Natural killer cell (primary cell): Measurements from ENCODE around the gene TMEM234. TPM values are rescaled to one million over a fixed set of nuclear protein-coding genes. Genes with fewer than 3 reads are reported as not detected.

Experiments
- ATAC-seq, 3 donors: fragments of 150-1000 bp in 2 of 3; fragments of 200-7000 bp in 1 of 3; cut with Tn5 transposase; 1 replicate in 1 of 3; 2 replicates in 2 of 3; pipeline ENCODE4 v1.10.0; 2021; ENCODE audit warnings: mild to moderate bottlenecking in 2 of 3, moderate library complexity in 2 of 3
- DNase-seq, 2 donors: peaks; one replicate each; pipeline versions ENCODE4 v3.0.0 to v3.0.0-alpha.2; 2013 to 2021; ENCODE audit warnings: mixed read lengths in 1 of 2
- H3K27ac ChIP-seq: one replicate; pipeline ENCODE4 v1.5.1; 2013; ENCODE audit warnings: mild to moderate bottlenecking, low read length
- H3K27me3 ChIP-seq: one replicate; pipeline ENCODE4 v1.6.1; 2013; ENCODE audit warnings: low read length; ENCODE audit not compliant: control insufficient read depth, insufficient read depth
- H3K36me3 ChIP-seq: one replicate; pipeline ENCODE4 v1.6.1; 2013; ENCODE audit warnings: low read length; ENCODE audit not compliant: control insufficient read depth, insufficient read depth
- H3K4me1 ChIP-seq: one replicate; pipeline ENCODE4 v1.6.1; 2013; ENCODE audit warnings: low read length; ENCODE audit not compliant: control insufficient read depth, insufficient read depth
- H3K4me3 ChIP-seq: one replicate; pipeline ENCODE4 v1.5.1; 2013; ENCODE audit warnings: low read length
- H3K9me3 ChIP-seq: one replicate; pipeline ENCODE4 v1.6.1; 2013; ENCODE audit warnings: low read length; ENCODE audit not compliant: control insufficient read depth, insufficient read depth
- H3K27ac Mint-ChIP-seq, 2 donors: one replicate each; pipeline ENCODE4 v1.8.0; 2022; ENCODE audit warnings: mild to moderate bottlenecking in 2 of 2, mixed read lengths in 2 of 2, moderate library complexity in 1 of 2
- H3K27me3 Mint-ChIP-seq, 2 donors: one replicate each; pipeline ENCODE4 v1.8.0; 2022; ENCODE audit warnings: low read depth in 2 of 2, mixed read lengths in 2 of 2
- H3K36me3 Mint-ChIP-seq: one replicate; pipeline ENCODE4 v1.8.0; 2022; ENCODE audit warnings: mixed read lengths
- H3K4me1 Mint-ChIP-seq, 2 donors: one replicate each; pipeline ENCODE4 v1.8.0; 2022; ENCODE audit warnings: mixed read lengths in 2 of 2
- H3K4me3 Mint-ChIP-seq: one replicate; pipeline ENCODE4 v1.8.0; 2022; ENCODE audit warnings: mild to moderate bottlenecking, moderate library complexity, mixed read lengths
- H3K9me3 Mint-ChIP-seq, 2 donors: one replicate each; pipeline ENCODE4 v1.8.0; 2022; ENCODE audit warnings: mixed read lengths in 2 of 2
- CTCF ChIP-seq: fragments of 200-600 bp; IDR thresholded peaks from one replicate; pipeline ENCODE4 v1.8.0; 2022; ENCODE audit warnings: antibody characterized with exemption
- WGBS: methylation state at CpG from one replicate; pipeline ENCODE4 v1.1.7; 2013; ENCODE audit warnings: missing lambda C conversion rate; ENCODE audit not compliant: insufficient coverage; 5-methylcytosine and 5-hydroxymethylcytosine counted together
- intact Hi-C: fragments of 100-400 bp; cut with micrococcal nuclease; formaldehyde crosslinking; loops from one replicate; pipeline ENCODE4 v1.14.2; 2022
- total RNA-seq, 4 donors: library from RNA; stranded (reverse); fragments of 120-200 nt in 1 of 4; gene quantifications; one replicate each; pipeline versions ENCODE4 v1.2.3 to v1.2.4, GENCODE V29; 2013 to 2022

The TMEM234 gene
- total RNA-seq, 3 donors from 2014 or later (not counting 1 experiment from before 2014, with no cell fraction given) = 22.2 to 27.1 (median 24.7) TPM

- peaks cover 7% of the 10 kb centered on the region in 2 donors for H3K4me1 Mint-ChIP-seq
- H3K9me3 ChIP-seq = no peaks in the 10 kb centered on the region
- H3K27me3 ChIP-seq = no peaks in the 10 kb centered on the region
- H3K9me3 Mint-ChIP-seq = no peaks in the 10 kb centered on the region
- ATAC-seq (no peak), DNase-seq (no peak)
- H3K4me1 ChIP-seq = peaks cover 5% of the 10 kb centered on the region
- TF ChIP-seq CTCF = no peak
- intact Hi-C loops = no loop called here
- no peak overlapping the region for H3K27ac Mint-ChIP-seq
- no peaks in the 10 kb centered on the region for H3K27me3 Mint-ChIP-seq
- no peak overlapping the region for H3K27ac ChIP-seq
- 89% methylated on average over 3 of the region's 3 CpGs for WGBS
- no peak overlapping the region for H3K4me3 Mint-ChIP-seq
- H3K36me3 ChIP-seq = peaks cover 60% of the 10 kb centered on the region
- H3K4me3 ChIP-seq = no peak overlapping the region
- peaks cover 18% of the 10 kb centered on the region for H3K36me3 Mint-ChIP-seq
Observed at GRCh38 chr1:32228771-32229170, 6.6 kb upstream of the TMEM234 start.

DNA sequence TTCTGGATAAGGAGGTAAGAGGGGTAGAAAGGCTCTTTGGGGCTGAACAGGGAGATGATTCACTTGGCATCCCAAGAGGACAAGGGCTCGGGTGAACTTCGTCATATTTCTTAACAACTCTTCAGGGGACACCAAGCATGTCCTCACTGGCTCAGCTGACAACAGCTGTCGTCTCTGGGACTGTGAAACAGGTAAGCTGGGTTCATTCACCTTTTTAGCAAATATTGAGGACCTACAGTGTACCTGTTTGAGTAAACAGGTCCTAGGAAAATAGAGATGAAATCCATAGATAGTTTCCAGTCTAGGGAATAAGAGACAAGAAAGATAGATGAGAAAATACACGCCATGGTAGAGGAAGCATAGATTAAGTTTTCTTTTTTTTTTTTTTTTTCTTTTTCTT lies 2.1 kb upstream of the TMEM234 start:
- intact Hi-C loops = loop anchor here (5.0 kb wide), 1 partner anchor 113 kb away; the partner anchor contains the start of gene MARCKSL1
- Histone ChIP-seq H3K4me3 (no peak overlapping the region), H3K27me3 (no peaks in the 10 kb centered on the region), H3K4me1 (peaks cover 30% of the 10 kb centered on the region), H3K27ac (no peak overlapping the region), H3K36me3 (peaks cover 45% of the 10 kb centered on the region), H3K9me3 (no peaks in the 10 kb centered on the region)
- peak overlapping the region; percentile 56 for H3K4me3 Mint-ChIP-seq
- peak overlapping the region; percentile 92 to 96 for H3K27ac Mint-ChIP-seq
- WGBS = 95% methylated on average over 4 of the region's 4 CpGs
- ATAC-seq (no peak), DNase-seq (no peak)
- H3K9me3 Mint-ChIP-seq = no peaks in the 10 kb centered on the region
- no peak for TF ChIP-seq CTCF
- peaks cover 20 to 29% of the 10 kb centered on the region in 2 donors for H3K4me1 Mint-ChIP-seq
- no peaks in the 10 kb centered on the region for H3K27me3 Mint-ChIP-seq
- peaks cover 18% of the 10 kb centered on the region for H3K36me3 Mint-ChIP-seq

- DNase-seq (no peak), ATAC-seq (no peak)
- Histone ChIP-seq H3K4me3 (no peak overlapping the region), H3K4me1 (peaks cover 30% of the 10 kb centered on the region), H3K27me3 (no peaks in the 10 kb centered on the region), H3K9me3 (no peaks in the 10 kb centered on the region), H3K36me3 (peaks cover 40% of the 10 kb centered on the region), H3K27ac (no peak overlapping the region)
- Mint-ChIP-seq H3K4me1 (peaks cover 20 to 29% of the 10 kb centered on the region in 2 donors), H3K36me3 (peaks cover 15% of the 10 kb centered on the region), H3K4me3 (peak overlapping the region; percentile 92), H3K27ac (peak overlapping the region; percentile 92 to 96), H3K9me3 (no peaks in the 10 kb centered on the region), H3K27me3 (no peaks in the 10 kb centered on the region)
- no peak for TF ChIP-seq CTCF
- intact Hi-C loops = loop anchor here (5.0 kb wide), 1 partner anchor 114 kb away; the partner anchor contains the start of gene MARCKSL1
- WGBS = 98% methylated on average over 3 of the region's 3 CpGs
Observed at GRCh38 chr1:32223683-32224082, 1.5 kb upstream of the TMEM234 start.

DNA sequence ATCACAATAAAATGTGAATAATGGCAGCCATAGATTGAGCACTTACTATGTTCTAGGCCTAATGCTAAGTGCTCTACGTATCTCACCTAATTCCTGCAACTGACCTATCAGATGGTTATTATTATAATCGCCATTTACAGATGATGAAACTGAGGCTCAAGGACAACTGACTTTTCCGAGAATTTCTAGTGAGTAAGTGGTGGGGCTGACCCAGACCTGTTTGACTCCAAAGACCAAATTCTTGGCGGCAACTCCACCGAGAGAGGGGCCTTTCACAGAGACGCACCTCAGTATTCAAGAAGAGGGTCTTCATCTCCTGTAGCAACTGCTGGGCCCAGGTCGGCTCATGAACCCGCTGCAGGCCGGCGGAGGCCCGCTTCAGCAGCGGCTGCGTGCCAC lies 573 bp downstream of the TMEM234 start:
- DNase-seq (no peak), ATAC-seq (no peak)
- Mint-ChIP-seq H3K27me3 (no peaks in the 10 kb centered on the region), H3K27ac (peak overlapping the region; percentile 92 to 96), H3K36me3 (no peaks in the 10 kb centered on the region), H3K4me3 (peak overlapping the region; percentile 92), H3K9me3 (no peaks in the 10 kb centered on the region), H3K4me1 (peaks cover 20 to 29% of the 10 kb centered on the region in 2 donors)
- peaks cover 34% of the 10 kb centered on the region for H3K36me3 ChIP-seq
- peak overlapping the region; percentile 54 for H3K4me3 ChIP-seq
- no peaks in the 10 kb centered on the region for H3K9me3 ChIP-seq
- no peak for TF ChIP-seq CTCF
- H3K27ac ChIP-seq = peak overlapping the region; percentile 82
- WGBS = 23% methylated on average over 12 of the region's 13 CpGs
- no peaks in the 10 kb centered on the region for H3K27me3 ChIP-seq
- intact Hi-C loops = loop anchor here (5.0 kb wide), 1 partner anchor 116 kb away; the partner anchor contains the start of gene MARCKSL1
- peaks cover 30% of the 10 kb centered on the region for H3K4me1 ChIP-seq
